GM21717 (cell line): ENCODE results near the gene CEBPA.
"Not testable (repeated sequence)": the region's sequence is repeated elsewhere in the genome, so short reads cannot be mapped to it uniquely, and the experiment has no call there.

Source experiments
- ATAC-seq: cut with Tn5 transposase; IDR thresholded peaks from one replicate; pipeline ENCODE4 v1.9.1; 2021; ENCODE audit warnings: mild to moderate bottlenecking, moderate library complexity; ENCODE audit not compliant: unreplicated experiment

Gene CEBPA

GRCh38 chr19:33325920-33326319 lies 23.6 kb upstream of the CEBPA start:
- no peak for ATAC-seq

- ATAC-seq, result no peak
These were observed 22.3 kb upstream of the CEBPA start for GRCh38 chr19:33324628-33325027.

- no peak for ATAC-seq
These were observed 20.9 kb upstream of the CEBPA start for GRCh38 chr19:33323093-33323820.

- ATAC-seq, result no peak
These were observed 18.3 kb upstream of the CEBPA start for GRCh38 chr19:33320636-33321035.

- not testable (repeated sequence) for ATAC-seq
These were observed 15.7 kb upstream of the CEBPA start for GRCh38 chr19:33317991-33318390.

GRCh38 chr19:33317517-33317916 lies 15.2 kb upstream of the CEBPA start:
- ATAC-seq, result no peak

- ATAC-seq, result no peak
These were observed 14.4 kb upstream of the CEBPA start for GRCh38 chr19:33316541-33317264.

- not testable (repeated sequence) for ATAC-seq
These were observed 10.5 kb upstream of the CEBPA start for GRCh38 chr19:33312808-33313207.

- ATAC-seq, result no peak
These were observed 9.7 kb upstream of the CEBPA start for GRCh38 chr19:33312065-33312464.

GRCh38 chr19:33311326-33311682 lies 9.0 kb upstream of the CEBPA start:
- ATAC-seq, result no peak

GRCh38 chr19:33310606-33311325 lies 8.4 kb upstream of the CEBPA start:
- ATAC-seq, result no peak

GRCh38 chr19:33309826-33310225 lies 7.5 kb upstream of the CEBPA start:
- ATAC-seq, result no peak

- ATAC-seq, result no peak
These were observed 4.8 kb upstream of the CEBPA start for GRCh38 chr19:33306853-33307792.

GRCh38 chr19:33306191-33306590 lies 3.9 kb upstream of the CEBPA start:
- ATAC-seq, result no peak

GRCh38 chr19:33304760-33305647 lies 2.7 kb upstream of the CEBPA start:
- no peak for ATAC-seq

GRCh38 chr19:33304371-33304759 lies 2.0 kb upstream of the CEBPA start:
- no peak for ATAC-seq

- no peak for ATAC-seq
These were observed 1.5 kb upstream of the CEBPA start for GRCh38 chr19:33303791-33304345.

- ATAC-seq, result no peak
These were observed 848 bp upstream of the CEBPA start for GRCh38 chr19:33302974-33303790.

- no peak for ATAC-seq
These were observed 497 bp downstream of the CEBPA start for GRCh38 chr19:33301900-33302174.
